ENCODE measurements around the gene ZNF789. TPM values are rescaled to one million over a fixed set of nuclear protein-coding genes. Genes with fewer than 3 reads are reported as not detected.

The ZNF789 gene
- total and polyA plus RNA-seq, 2 of the 13 experiments (the other 11 are each of a cell fraction or from before 2014, with no cell fraction given), result 19.8 to 25.1 TPM

DNA sequence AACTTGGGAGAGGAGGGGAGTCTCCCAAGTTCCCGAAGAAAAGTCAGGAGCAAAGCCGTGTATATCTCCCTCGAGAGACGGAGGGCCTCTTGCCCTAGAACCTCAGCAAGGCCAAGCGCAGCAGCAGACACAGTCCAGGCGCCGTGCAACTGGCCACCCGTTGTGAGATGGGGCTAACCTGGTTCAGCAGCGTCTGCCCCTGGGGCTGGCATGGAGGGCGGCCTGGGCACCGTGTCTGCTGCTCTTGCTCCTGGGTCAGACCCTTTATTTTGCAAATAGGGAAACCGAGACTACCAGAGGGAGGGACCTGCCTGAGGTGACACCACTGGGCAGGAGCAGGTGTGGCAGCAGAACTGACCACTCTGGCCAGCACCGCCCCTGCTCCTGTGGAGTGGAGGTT, 20.1 kb upstream of the ZNF789 start (continued):
- TF ChIP-seq, protein P1, sequence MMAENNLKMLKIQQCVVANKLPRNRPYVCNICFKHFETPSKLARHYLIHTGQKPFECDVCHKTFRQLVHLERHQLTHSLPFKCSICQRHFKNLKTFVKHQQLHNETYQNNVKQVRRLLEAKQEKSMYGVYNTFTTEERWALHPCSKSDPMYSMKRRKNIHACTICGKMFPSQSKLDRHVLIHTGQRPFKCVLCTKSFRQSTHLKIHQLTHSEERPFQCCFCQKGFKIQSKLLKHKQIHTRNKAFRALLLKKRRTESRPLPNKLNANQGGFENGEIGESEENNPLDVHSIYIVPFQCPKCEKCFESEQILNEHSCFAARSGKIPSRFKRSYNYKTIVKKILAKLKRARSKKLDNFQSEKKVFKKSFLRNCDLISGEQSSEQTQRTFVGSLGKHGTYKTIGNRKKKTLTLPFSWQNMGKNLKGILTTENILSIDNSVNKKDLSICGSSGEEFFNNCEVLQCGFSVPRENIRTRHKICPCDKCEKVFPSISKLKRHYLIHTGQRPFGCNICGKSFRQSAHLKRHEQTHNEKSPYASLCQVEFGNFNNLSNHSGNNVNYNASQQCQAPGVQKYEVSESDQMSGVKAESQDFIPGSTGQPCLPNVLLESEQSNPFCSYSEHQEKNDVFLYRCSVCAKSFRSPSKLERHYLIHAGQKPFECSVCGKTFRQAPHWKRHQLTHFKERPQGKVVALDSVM (CRISPR knock-in tag; IDR thresholded peaks at IDR 0.05), result no peak
- TF ChIP-seq POLR2AphosphoS5 (IDR thresholded peaks at IDR 0.05; ENCODE audit: low read depth, low read length), result no peak
- TF ChIP-seq AGO2 (optimal IDR thresholded peaks at IDR 0.05; ENCODE audit: low read depth, low read length), result peak; percentile 40
- TF ChIP-seq, protein P2, sequence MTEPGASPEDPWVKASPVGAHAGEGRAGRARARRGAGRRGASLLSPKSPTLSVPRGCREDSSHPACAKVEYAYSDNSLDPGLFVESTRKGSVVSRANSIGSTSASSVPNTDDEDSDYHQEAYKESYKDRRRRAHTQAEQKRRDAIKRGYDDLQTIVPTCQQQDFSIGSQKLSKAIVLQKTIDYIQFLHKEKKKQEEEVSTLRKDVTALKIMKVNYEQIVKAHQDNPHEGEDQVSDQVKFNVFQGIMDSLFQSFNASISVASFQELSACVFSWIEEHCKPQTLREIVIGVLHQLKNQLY (CRISPR knock-in tag; IDR thresholded peaks at IDR 0.05), result no peak
- no peak for TF ChIP-seq CBX5 (CRISPR knock-in tag; IDR thresholded peaks at IDR 0.05; ENCODE audit: borderline replicate concordance)

DNA sequence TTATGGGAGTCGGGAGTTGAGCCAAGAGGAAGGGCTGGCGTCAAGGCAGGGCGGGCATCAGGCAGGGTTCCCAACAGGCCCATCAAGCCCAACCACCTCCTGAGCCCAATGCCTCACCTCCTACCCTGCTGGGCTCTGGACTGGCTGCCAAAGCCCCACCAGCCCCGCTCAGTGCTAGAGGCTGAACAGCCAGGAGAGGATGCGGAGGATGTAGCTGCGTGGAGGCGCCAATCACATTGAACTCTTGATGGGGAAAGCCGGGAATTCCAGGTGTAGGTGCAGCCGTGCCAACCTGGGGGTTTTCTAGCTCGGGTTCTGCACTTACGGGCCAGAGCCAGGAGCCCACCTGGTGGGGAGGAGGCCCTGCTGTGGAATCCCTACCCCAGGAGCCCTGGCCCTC, 19.6 kb upstream of the ZNF789 start:
- CTCF ChIA-PET (ENCODE audit: low intra/inter-chr PET ratio, low total read pairs), result no interaction called here

More for the DNA sequence above, 19.6 kb upstream of the ZNF789 start:
- H3K4me3 ChIP-seq (replicated peaks in 1 of 3; ENCODE audit: insufficient read depth in 1 of 3, low read depth in 2 of 3, low read length in 3 of 3), result no peak overlapping the region
- no peaks in the 10 kb centered on the region for H3K4me1 ChIP-seq (ENCODE audit: insufficient read depth, low read length)
- DNase-seq (ENCODE audit: low spot score), result no peak
- intact Hi-C loops (cut with micrococcal nuclease; ENCODE audit: unreplicated experiment), result no loop called here
- POLR2A ChIA-PET, result no interaction called here
- in situ Hi-C loops (cut with HindIII; ENCODE audit: extremely low pct_ligation_motif_present, low pct_unique_long_range_greater_than_20kb), result no loop called here
- no peak overlapping the region for H3K27ac ChIP-seq (ENCODE audit: extremely low read length, insufficient read depth, low read length)
- no peak for TF ChIP-seq MED13 (CRISPR knock-in tag; IDR thresholded peaks at IDR 0.05)
- TF ChIP-seq AGO2 (optimal IDR thresholded peaks at IDR 0.05; ENCODE audit: low read depth, low read length), result peak; percentile 55
- TF ChIP-seq RBFOX2 (IDR thresholded peaks at IDR 0.05; ENCODE audit: low read depth, low read length), result 0 out of 2 replicates have a peak, but pooled peaks have one; percentile 31
- TF ChIP-seq ZNF570 (CRISPR knock-in tag; IDR thresholded peaks at IDR 0.05; ENCODE audit: borderline replicate concordance), result no peak
- peaks cover under 1% of the 10 kb centered on the region for H3K79me2 ChIP-seq (ENCODE audit: insufficient read depth, low read length)
- BruUV-seq (replicated peaks), result no TSS peak
- FAIRE-seq, result no peak
- ATAC-seq, result no peak
- no peaks in the 10 kb centered on the region for H3K27me3 ChIP-seq (ENCODE audit: control insufficient read depth in 1 of 2, insufficient read depth in 2 of 2, low read length in 2 of 2)
- H3K9ac ChIP-seq (ENCODE audit: insufficient read depth, low read depth, low read length), result no peak overlapping the region
- H4K20me1 ChIP-seq (ENCODE audit: insufficient read depth, low read length), result peaks cover 11% of the 10 kb centered on the region
- no peak overlapping the region for H3K4me2 ChIP-seq (ENCODE audit: low read depth, low read length)
- no peaks in the 10 kb centered on the region for H3K9me3 ChIP-seq (ENCODE audit: low read length)
- peaks cover 35 to 96% of the 10 kb centered on the region in 2 experiments for H3K36me3 ChIP-seq (replicated peaks in 1 of 2; ENCODE audit: control insufficient read depth in 1 of 2, insufficient read depth in 2 of 2, low read length in 2 of 2)
- no peak overlapping the region for H2AFZ ChIP-seq (ENCODE audit: low read length)
- WGBS (ENCODE audit: low lambda C conversion rate), result 98% methylated on average over 10 of the region's 11 CpGs

Measured in HepG2 (cell line).